BLaER1 treated with 17β-estradiol and CSF1 and Interleukin-3, amounts not matched to agents 10 nM and 100 nM (cell line): Measurements from ENCODE around the gene IRGQ.
A peak's percentile ranks its signal among the peaks of the same experiment; 100 is the strongest.

Experiments
- H3K27ac ChIP-seq, 11 experiments: shearing (Covaris generic); formaldehyde crosslinking; 2 replicates each; pipeline ENCODE4 v1.8.1; 2022
- H3K27me3 ChIP-seq, 11 experiments: shearing (Covaris generic); formaldehyde crosslinking; 2 replicates each; pipeline ENCODE4 v1.8.1; 2022
- H3K36me3 ChIP-seq, 11 experiments: shearing (Covaris generic); formaldehyde crosslinking; 2 replicates each; pipeline ENCODE4 v1.8.1; 2022
- H3K4me1 ChIP-seq, 10 experiments: shearing (Covaris generic); formaldehyde crosslinking; 2 replicates each; pipeline ENCODE4 v1.8.1; 2022
- H3K4me2 ChIP-seq, 11 experiments: shearing (Covaris generic); formaldehyde crosslinking; 2 replicates each; pipeline ENCODE4 v1.8.1; 2022
- H3K4me3 ChIP-seq, 10 experiments: shearing (Covaris generic); formaldehyde crosslinking; 2 replicates each; pipeline ENCODE4 v1.8.1; 2022
- H3K9ac ChIP-seq, 11 experiments: shearing (Covaris generic); formaldehyde crosslinking; 2 replicates each; pipeline ENCODE4 v1.8.1; 2022
- H3K9me3 ChIP-seq, 11 experiments: shearing (Covaris generic); formaldehyde crosslinking; replicated peaks in 1 of 11; 2 replicates each; pipeline ENCODE4 v1.8.1; 2022
- H4K20me1 ChIP-seq, 11 experiments: shearing (Covaris generic); formaldehyde crosslinking; 2 replicates each; pipeline ENCODE4 v1.8.1; 2022
- Cebpa-rat ChIP-seq, 11 experiments: shearing (Covaris generic); IDR thresholded peaks; 2 replicates each; pipeline ENCODE4 v1.8.1; 2022

The IRGQ gene

DNA sequence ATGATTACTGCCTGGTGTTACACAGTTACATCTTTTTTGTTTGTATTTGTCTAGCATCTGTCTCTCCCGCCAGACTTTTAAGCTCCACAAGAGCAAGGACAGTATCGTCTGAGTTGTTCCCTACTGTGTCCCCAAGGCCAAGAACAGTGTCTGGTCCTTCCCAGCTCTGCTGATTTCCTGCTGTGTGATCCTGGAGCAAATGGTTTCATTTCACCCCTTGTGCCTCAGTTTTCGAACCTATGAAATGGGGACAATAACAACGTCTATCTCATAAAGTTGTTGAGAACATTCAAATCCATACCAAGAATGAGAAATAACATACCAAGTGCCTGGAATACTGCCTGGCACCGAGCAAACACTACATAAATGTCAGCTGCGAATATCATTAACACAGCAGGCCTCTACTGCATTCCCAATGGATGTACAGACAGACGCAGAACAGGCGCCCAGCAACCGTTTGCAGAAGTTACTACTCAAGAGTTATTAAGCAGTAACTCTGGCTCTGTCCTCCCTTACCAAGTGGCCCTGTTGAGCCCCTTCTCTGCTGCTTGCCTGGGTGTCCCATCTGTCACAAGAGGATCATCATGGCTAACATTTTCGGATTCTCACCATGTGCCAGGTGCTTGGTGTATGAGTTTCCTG is 32.0 kb downstream of the IRGQ start:
- Histone ChIP-seq H3K4me3 (peak overlapping the region in 2 of 10 experiments; percentile 21 to 31; a peak in 1 of 20 replicates), H3K9ac (peak overlapping the region; percentile 64 to 87 (median 81)), H3K27me3 (no peaks in the 10 kb centered on the region), H3K4me1 (peaks cover 61 to 84% (median 78%) of the 10 kb centered on the region in 10 experiments), H3K9me3 (no peaks in the 10 kb centered on the region; a peak in 1 of 22 replicates), H3K36me3 (peaks cover 0 to 34% (median 12%) of the 10 kb centered on the region in 11 experiments; a peak in 15 of 22 replicates), H4K20me1 (no peaks in the 10 kb centered on the region; a peak in 1 of 22 replicates), H3K4me2 (peak overlapping the region; percentile 65 to 88 (median 78)), H3K27ac (peak overlapping the region; percentile 79 to 98 (median 96))
- TF ChIP-seq Cebpa-rat (IDR thresholded peaks at IDR 0.05): no peak

DNA sequence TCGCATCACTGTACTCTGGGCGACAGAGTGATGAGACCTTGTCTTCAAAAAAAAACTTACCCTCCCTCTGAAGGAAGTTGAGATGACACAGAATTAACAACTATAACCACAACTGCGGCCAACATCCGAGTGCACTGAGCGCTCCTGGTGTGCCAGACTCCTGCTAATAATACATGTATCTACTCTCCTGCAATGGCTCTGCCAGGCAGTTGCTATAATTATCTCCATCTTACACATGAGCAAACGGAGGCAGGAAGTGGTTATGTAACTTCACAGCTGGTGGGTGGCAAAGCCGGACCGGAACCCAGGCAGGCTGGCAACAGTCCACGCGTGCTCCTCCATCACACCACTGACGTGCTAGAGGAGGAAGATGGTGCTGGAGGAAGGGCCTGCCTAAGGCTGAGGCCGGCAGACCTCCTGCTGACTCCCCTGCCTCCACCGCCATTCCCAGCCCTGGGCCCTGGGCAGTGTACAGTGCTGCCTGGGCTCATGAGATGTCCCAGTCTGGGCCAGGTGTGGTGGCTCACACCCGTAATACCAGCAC is 33.2 kb downstream of the IRGQ start:
- Histone ChIP-seq H3K9ac (peak overlapping the region; percentile 64 to 87 (median 81)), H3K4me3 (peak overlapping the region in 2 of 10 experiments; percentile 2 to 50; a peak in 2 of 20 replicates), H3K27me3 (no peaks in the 10 kb centered on the region), H3K4me2 (peak overlapping the region; percentile 65 to 88 (median 79)), H3K9me3 (no peaks in the 10 kb centered on the region; a peak in 1 of 22 replicates), H3K27ac (peak overlapping the region; percentile 79 to 98 (median 96)), H4K20me1 (no peaks in the 10 kb centered on the region; a peak in 1 of 22 replicates), H3K4me1 (peaks cover 71 to 88% (median 83%) of the 10 kb centered on the region in 10 experiments), H3K36me3 (peaks cover 6 to 42% (median 19%) of the 10 kb centered on the region in 11 experiments; a peak in 19 of 22 replicates)
- TF ChIP-seq Cebpa-rat (IDR thresholded peaks at IDR 0.05): peak; percentile 50 to 99 (median 95); a peak in 20 of 22 replicates

- Histone ChIP-seq H3K4me1 (peaks cover 76 to 88% (median 82%) of the 10 kb centered on the region in 10 experiments), H3K4me3 (peak overlapping the region in 5 of 10 experiments; percentile 2 to 28 (median 21); a peak in 5 of 20 replicates), H3K27ac (peak overlapping the region; percentile 79 to 98 (median 96)), H3K4me2 (peak overlapping the region; percentile 64 to 82 (median 70)), H4K20me1 (no peaks in the 10 kb centered on the region; a peak in 1 of 22 replicates), H3K27me3 (no peaks in the 10 kb centered on the region), H3K9me3 (no peaks in the 10 kb centered on the region; a peak in 1 of 22 replicates), H3K9ac (peak overlapping the region; percentile 53 to 84 (median 74); a peak in 21 of 22 replicates), H3K36me3 (peaks cover 6 to 43% (median 21%) of the 10 kb centered on the region in 11 experiments; a peak in 19 of 22 replicates)
- no peak for TF ChIP-seq Cebpa-rat (IDR thresholded peaks at IDR 0.05)
Observed at GRCh38 chr19:43562226-43562697, 33.7 kb downstream of the IRGQ start.

DNA sequence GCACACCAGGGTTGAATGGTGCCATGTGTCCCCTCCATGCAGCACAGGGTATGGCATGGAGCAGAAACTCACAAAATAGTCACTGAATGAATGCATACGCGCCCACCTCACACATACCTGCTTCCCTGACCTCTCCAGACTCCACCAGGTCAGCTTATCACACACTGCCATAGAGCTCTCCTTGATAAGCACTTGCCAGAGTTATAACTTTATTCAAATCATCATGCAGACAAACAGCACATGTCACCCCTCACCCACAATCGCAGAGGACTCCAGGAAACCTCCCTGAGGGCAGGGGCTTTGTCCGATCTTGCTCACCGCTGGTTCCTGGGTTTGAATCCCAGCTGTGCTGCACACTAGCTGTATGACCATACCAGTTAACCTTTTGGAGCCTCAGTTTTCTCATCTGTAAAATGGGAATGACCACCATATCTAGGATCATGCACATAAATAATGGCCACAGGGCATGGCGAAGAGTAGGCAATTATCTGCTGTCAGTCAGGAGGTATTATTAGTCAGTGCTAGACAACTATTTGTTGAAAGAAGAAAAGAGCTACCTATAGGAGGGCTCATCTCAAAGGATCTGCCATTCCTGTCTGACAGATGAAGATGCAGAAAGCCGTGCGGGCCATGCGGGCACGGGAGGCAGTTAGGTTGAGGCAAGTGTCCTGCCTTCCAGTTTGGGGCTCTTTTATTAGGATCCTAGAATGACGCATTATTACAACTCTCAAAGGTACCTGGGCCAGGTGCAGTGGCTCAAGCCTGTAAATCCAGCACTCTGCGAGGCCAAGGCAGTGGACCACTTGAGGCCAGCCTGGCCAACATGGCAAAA is 34.6 kb downstream of the IRGQ start:
- peak overlapping the region; percentile 64 to 82 (median 70) for H3K4me2 ChIP-seq
- H3K9me3 ChIP-seq: no peaks in the 10 kb centered on the region; a peak in 1 of 22 replicates
- no peaks in the 10 kb centered on the region; a peak in 1 of 22 replicates for H4K20me1 ChIP-seq
- peak overlapping the region; percentile 36 to 84 (median 74); a peak in 21 of 22 replicates for H3K9ac ChIP-seq
- no peaks in the 10 kb centered on the region for H3K27me3 ChIP-seq
- H3K36me3 ChIP-seq: peaks cover 12 to 51% (median 27%) of the 10 kb centered on the region in 11 experiments; a peak in 20 of 22 replicates
- peak overlapping the region in 2 of 10 experiments; percentile 9 to 25; a peak in 2 of 20 replicates for H3K4me3 ChIP-seq
- TF ChIP-seq Cebpa-rat (IDR thresholded peaks at IDR 0.05): no peak
- peaks cover 70 to 86% (median 77%) of the 10 kb centered on the region in 10 experiments for H3K4me1 ChIP-seq
- peak overlapping the region; percentile 79 to 98 (median 96) for H3K27ac ChIP-seq

DNA sequence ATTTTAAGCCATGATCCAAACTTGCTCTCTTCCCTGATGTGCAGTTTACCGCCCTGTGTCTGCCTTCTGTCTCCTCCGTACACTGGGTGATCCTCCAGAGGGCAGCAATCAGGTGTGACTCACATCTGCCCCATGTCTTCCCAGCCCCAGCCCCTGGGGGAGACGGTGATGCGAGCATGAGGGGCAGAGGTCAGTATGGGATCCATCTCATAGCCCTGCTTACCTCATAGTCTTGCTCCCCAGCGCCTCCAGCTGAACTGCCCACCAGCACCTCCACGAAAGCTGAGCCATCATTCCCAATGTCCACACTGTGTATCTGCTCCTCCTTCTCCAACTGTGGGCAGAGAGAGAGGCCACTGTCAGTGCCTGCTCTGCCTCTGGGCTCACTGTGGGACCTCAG is 35.2 kb downstream of the IRGQ start:
- H4K20me1 ChIP-seq: no peaks in the 10 kb centered on the region; a peak in 2 of 22 replicates
- peak overlapping the region in 10 of 11 experiments; percentile 91 to 98 (median 96); a peak in 20 of 22 replicates for H3K27ac ChIP-seq
- TF ChIP-seq Cebpa-rat (IDR thresholded peaks at IDR 0.05): no peak
- H3K4me3 ChIP-seq: peak overlapping the region in 1 of 10 experiments; percentile 9; a peak in 1 of 20 replicates
- peaks cover 64 to 91% (median 72%) of the 10 kb centered on the region in 10 experiments for H3K4me1 ChIP-seq
- peak overlapping the region; percentile 64 to 82 (median 70) for H3K4me2 ChIP-seq
- H3K9me3 ChIP-seq: no peaks in the 10 kb centered on the region; a peak in 1 of 22 replicates
- peak overlapping the region; percentile 36 to 84 (median 70); a peak in 18 of 22 replicates for H3K9ac ChIP-seq
- no peaks in the 10 kb centered on the region for H3K27me3 ChIP-seq
- peaks cover 19 to 57% (median 33%) of the 10 kb centered on the region in 11 experiments; a peak in 20 of 22 replicates for H3K36me3 ChIP-seq

- peak overlapping the region in 5 of 11 experiments; percentile 56 to 78 (median 74); a peak in 11 of 22 replicates for H3K27ac ChIP-seq
- H3K9me3 ChIP-seq: no peaks in the 10 kb centered on the region
- H3K27me3 ChIP-seq: no peaks in the 10 kb centered on the region
- H4K20me1 ChIP-seq: peaks cover 0 to 12% (median 0%) of the 10 kb centered on the region in 11 experiments; a peak in 2 of 22 replicates
- peak overlapping the region in 8 of 11 experiments; percentile 9 to 71 (median 56); a peak in 8 of 22 replicates for H3K9ac ChIP-seq
- peak overlapping the region in 6 of 11 experiments; percentile 3 to 42 (median 28); a peak in 6 of 22 replicates for H3K4me2 ChIP-seq
- no peak overlapping the region for H3K4me3 ChIP-seq
- H3K4me1 ChIP-seq: peaks cover 36 to 65% (median 53%) of the 10 kb centered on the region in 10 experiments
- H3K36me3 ChIP-seq: peaks cover 64 to 94% (median 77%) of the 10 kb centered on the region in 11 experiments
- no peak for TF ChIP-seq Cebpa-rat (IDR thresholded peaks at IDR 0.05)
Observed at GRCh38 chr19:43555185-43555770, 40.7 kb downstream of the IRGQ start.

DNA sequence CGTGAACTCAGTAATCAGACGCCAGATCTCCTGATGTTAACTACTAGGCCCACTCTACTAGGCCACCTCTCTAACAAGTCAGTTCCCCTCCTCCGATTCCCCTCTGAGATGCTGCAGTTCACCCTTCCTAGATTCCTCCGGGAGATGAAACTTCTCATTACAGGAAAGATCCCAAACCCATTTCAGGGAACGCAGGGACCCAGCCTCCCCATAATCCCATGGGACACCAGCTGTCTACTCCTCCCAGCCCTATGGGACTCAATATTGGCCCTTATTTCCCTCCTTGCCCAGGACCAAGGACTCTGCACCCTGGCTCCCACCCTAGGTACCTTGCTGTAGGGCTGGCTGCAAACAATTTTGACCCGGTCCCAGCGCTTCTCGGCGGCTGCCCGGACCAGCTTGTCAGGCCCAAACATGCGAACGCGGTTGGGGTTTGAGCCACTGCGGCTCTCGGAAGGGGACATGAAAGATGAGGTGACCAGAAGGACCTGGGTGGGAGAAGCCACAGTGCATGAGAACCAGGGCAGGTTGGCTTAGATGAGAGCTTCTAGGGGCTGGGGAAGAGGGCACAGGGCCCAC is 41.5 kb downstream of the IRGQ start:
- Histone ChIP-seq H3K4me1 (peaks cover 29 to 56% (median 44%) of the 10 kb centered on the region in 10 experiments), H3K9me3 (no peaks in the 10 kb centered on the region), H3K36me3 (peaks cover 66 to 94% (median 82%) of the 10 kb centered on the region in 11 experiments), H4K20me1 (peaks cover 0 to 12% (median 0%) of the 10 kb centered on the region in 11 experiments; a peak in 2 of 22 replicates), H3K4me3 (no peak overlapping the region), H3K27me3 (no peaks in the 10 kb centered on the region), H3K4me2 (peak overlapping the region in 7 of 11 experiments; percentile 1 to 78 (median 35); a peak in 8 of 22 replicates), H3K9ac (peak overlapping the region in 9 of 11 experiments; percentile 9 to 71 (median 59); a peak in 14 of 22 replicates), H3K27ac (peak overlapping the region in 9 of 11 experiments; percentile 1 to 78 (median 56); a peak in 17 of 22 replicates)
- TF ChIP-seq Cebpa-rat (IDR thresholded peaks at IDR 0.05): no peak
